Bronchial epithelial cell (primary cell): ENCODE results near the gene MTCH1. TPM values are rescaled to one million over a fixed set of nuclear protein-coding genes. Genes with fewer than 3 reads are reported as not detected.

Experiments used
- DNase-seq: peaks from one replicate; pipeline ENCODE4 v3.0.0-alpha.2; 2010; ENCODE audit warnings: low read depth
- FAIRE-seq: peaks from 2 replicates; lab custom pipeline; 2011; peaks lifted over from hg19 to GRCh38; lab: Jason Lieb, UNC
- H3K27me3 ChIP-seq: 2 replicates; pipeline ENCODE4 v1.5.1; 2011; ENCODE audit warnings: low read length; ENCODE audit not compliant: control insufficient read depth, insufficient read depth
- H3K36me3 ChIP-seq: 2 replicates; pipeline ENCODE4 v1.5.1; 2011; ENCODE audit warnings: low read length; ENCODE audit not compliant: control insufficient read depth, insufficient read depth
- H3K4me3 ChIP-seq: 2 replicates; pipeline ENCODE4 v1.5.1; 2011; ENCODE audit warnings: mild to moderate bottlenecking, low read depth, low read length, control low read depth
- total RNA-seq: library from RNA; depleted of rRNA; stranded (reverse); fragments of >200 nt; gene quantifications from 2 replicates; pipeline ENCODE4 v1.2.1, GENCODE V29; 2014
- TF ChIP-seq, protein P1 (sequence below): IDR thresholded peaks from 2 replicates; pipeline ENCODE4 v1.5.1; 2011; ENCODE audit warnings: mild to moderate bottlenecking, moderate library complexity, low read length, control low read depth, inconsistent platforms; ENCODE audit not compliant: insufficient read depth, severe bottlenecking

MTCH1 gene, protein sequence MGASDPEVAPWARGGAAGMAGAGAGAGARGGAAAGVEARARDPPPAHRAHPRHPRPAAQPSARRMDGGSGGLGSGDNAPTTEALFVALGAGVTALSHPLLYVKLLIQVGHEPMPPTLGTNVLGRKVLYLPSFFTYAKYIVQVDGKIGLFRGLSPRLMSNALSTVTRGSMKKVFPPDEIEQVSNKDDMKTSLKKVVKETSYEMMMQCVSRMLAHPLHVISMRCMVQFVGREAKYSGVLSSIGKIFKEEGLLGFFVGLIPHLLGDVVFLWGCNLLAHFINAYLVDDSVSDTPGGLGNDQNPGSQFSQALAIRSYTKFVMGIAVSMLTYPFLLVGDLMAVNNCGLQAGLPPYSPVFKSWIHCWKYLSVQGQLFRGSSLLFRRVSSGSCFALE
- total RNA-seq: 138 and 156 TPM in 2 replicates

DNA sequence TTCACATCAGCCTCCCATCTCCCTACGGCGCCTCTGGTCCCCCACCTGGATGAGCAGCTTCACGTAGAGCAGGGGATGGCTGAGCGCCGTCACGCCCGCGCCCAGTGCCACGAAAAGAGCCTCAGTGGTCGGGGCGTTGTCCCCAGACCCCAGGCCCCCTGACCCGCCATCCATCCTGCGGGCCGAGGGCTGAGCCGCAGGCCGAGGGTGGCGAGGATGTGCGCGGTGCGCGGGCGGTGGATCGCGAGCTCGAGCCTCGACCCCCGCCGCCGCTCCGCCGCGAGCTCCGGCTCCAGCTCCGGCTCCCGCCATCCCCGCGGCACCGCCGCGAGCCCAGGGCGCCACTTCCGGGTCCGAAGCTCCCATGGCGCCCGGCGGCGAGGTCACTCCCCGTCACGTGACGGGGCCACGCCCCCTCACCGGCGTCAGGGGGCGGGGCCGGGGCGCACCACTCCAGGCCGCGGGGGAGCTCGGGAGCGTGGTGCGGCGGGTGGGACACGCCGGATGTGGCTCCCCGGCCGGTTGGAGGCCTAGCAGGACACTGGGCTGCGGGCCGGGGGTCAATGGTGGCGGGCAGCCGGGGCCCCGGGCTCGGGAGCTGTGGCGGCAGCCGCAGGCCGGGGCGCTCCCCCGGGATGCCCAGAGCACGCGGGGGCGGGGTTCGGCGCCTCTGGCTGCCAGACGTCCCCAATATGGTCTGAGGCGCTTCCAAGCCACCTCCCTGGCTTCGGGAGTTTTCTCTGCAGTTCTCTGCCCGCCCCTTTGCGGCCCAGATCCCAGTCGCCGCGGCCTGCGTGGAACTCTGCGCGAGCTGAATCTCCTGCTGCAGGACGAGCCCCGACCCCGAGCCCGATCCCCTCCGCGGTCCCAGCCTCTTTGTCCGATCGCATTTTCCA lies at the start of gene MTCH1:
TSS of gene MTCH1 (minus strand) at position 389 of the 896 bp plus-strand sequence. CDS start at position 366, 23 bp downstream.
- DNase-seq (peak; percentile 57), FAIRE-seq (no peak)
- H3K36me3 ChIP-seq: peaks cover 2% of the 10 kb centered on the region
- TF ChIP-seq, protein P1, sequence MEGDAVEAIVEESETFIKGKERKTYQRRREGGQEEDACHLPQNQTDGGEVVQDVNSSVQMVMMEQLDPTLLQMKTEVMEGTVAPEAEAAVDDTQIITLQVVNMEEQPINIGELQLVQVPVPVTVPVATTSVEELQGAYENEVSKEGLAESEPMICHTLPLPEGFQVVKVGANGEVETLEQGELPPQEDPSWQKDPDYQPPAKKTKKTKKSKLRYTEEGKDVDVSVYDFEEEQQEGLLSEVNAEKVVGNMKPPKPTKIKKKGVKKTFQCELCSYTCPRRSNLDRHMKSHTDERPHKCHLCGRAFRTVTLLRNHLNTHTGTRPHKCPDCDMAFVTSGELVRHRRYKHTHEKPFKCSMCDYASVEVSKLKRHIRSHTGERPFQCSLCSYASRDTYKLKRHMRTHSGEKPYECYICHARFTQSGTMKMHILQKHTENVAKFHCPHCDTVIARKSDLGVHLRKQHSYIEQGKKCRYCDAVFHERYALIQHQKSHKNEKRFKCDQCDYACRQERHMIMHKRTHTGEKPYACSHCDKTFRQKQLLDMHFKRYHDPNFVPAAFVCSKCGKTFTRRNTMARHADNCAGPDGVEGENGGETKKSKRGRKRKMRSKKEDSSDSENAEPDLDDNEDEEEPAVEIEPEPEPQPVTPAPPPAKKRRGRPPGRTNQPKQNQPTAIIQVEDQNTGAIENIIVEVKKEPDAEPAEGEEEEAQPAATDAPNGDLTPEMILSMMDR: no peak
- H3K27me3 ChIP-seq: no peaks in the 10 kb centered on the region
- H3K4me3 ChIP-seq: peak within 1 kb of the TSS; percentile 83

DNA sequence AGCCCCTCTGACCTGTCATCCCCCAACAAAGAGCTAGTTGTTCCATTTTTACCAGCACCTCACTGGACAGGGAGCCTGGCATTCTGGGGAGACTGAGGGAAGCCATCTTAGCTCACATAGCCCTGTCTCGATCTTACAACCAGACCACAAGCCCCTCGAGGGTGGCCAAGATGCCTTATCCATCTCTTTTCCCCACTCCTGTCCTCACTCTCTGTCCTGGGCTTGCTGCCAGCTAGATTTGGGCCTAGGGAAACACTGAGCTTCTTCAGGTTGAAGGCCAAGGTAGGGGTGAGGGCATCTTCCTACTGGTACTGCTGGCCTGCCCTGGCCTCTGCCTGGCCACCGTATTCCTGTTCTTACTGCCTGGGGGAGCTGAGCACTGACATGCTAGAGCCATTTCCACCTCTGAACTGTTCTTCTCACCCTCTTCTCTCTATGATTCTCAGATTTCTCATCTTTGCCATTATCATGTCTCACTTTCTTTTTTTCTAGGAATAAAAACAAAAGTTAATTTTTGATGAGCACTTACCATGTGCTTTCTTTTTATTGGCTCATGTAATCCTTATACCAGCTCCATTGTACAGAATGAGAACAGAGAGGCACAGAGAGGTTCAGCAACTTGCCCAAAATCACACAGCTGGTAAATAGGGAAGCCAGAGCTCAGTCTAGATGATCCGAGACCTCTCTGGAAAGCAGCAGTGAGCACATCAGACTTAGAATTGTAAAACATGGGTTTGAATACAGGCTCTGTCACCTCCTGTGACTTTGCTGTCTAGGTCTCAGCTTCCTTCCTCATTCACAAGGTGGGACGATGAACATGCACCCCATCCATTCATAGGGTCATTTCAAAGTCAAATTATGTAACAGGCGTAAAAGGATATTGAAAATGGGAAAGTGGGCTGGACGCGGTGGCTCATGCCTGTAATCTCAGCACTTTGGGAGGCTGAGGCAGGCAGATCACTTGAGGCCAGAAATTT lies 48.1 kb upstream of the MTCH1 start:
- DNase-seq: no peak

DNA sequence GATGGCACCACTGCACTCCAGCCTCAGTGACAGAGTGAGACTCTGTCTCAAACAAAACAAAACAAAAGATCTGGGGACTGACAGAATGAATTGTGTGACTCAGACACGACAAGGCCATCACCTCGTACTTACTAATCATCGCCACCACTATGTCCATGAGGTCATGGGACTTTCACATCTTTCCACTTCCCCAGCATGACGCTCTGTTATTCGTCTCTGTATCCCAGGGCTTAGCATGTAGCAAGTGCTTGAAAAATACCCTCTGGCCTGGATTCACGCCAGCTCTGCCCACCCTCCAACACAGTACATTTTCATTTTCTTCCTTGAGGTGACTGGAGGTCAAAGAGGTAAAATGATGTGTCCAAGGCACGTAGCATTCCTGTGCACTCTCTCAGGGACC lies 47.3 kb upstream of the MTCH1 start:
- Histone ChIP-seq H3K36me3 (no peaks in the 10 kb centered on the region), H3K4me3 (no peak overlapping the region), H3K27me3 (no peaks in the 10 kb centered on the region)
- DNase-seq: peak; percentile 60
- TF ChIP-seq, protein P1: no peak
- FAIRE-seq: no peak

More for the DNA sequence above, 48.1 kb upstream of the MTCH1 start:
- FAIRE-seq: no peak
- Histone ChIP-seq H3K4me3 (no peak overlapping the region), H3K27me3 (no peaks in the 10 kb centered on the region), H3K36me3 (no peaks in the 10 kb centered on the region)
- TF ChIP-seq, protein P1: no peak

DNA sequence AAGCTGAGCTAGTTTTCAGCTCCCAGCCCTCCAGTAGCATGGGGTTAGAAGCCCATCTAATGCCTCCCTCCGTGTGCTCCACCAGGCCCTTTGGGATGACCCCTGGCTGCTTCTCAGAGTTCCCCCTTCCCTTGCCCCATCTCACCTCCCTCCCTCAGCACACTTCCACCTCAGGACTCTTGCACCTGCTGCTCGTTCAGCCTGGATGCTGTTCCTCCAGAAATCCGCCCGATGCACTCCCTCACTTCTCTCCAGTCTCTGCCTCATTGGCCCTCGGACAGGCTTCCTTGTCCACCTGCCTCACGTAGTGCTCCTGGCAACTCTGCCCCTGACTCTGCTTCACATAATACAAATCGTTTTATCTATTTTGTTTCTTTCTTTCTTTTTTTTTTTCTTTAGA lies 46.2 kb upstream of the MTCH1 start:
- TF ChIP-seq, protein P1: no peak
- DNase-seq (no peak), FAIRE-seq (no peak)
- Histone ChIP-seq H3K36me3 (no peaks in the 10 kb centered on the region), H3K4me3 (no peak overlapping the region), H3K27me3 (no peaks in the 10 kb centered on the region)

DNA sequence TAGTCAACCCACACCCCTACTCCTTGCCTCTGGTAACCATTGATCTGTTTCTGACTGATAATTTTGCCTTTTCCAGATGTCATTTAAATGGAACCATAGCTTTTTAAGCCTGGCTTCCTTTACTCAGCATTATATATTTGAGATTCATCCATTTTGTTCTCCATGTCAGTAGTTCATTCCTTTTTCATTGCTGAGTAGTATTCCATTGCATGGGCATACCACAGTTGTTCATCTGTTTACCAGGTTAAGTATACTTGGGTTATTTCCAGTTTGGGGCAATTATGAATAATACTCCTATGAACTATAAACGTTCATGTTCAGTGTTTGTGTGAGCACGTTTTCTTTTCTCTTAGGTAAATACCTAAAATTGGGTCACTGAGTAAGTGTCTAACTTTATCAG lies 44.6 kb upstream of the MTCH1 start:
- no peaks in the 10 kb centered on the region for H3K36me3 ChIP-seq
- FAIRE-seq: no peak
- TF ChIP-seq, protein P1: no peak
- DNase-seq: no peak
- no peak overlapping the region for H3K4me3 ChIP-seq
- no peaks in the 10 kb centered on the region for H3K27me3 ChIP-seq
